Measurements from ENCODE around the gene LDB3. TPM values are rescaled to one million over a fixed set of nuclear protein-coding genes. Genes with fewer than 3 reads are reported as not detected.

LDB3 gene
- total RNA-seq, 1 experiment from 2014 or later, result 0.20 TPM

DNA sequence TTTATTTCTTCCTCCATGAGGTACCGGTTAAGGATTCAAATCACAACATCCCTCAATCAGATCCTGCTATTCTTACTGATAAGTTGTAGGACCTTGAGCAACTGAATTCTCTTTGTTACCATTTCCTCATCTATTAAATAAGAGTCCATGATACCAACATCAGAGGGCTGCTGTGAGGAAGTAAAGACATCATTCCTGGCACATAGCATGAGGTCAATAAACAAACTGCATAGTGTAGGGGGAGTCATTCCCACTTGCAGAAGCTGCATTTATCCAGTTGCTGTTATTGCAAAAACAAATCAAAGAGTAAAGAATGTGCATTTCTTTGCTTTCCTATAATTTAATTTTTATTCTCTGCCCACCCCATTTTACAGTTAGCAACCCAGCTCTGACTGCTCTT, 36.8 kb downstream of the LDB3 start (continued):
- TF ChIP-seq CTCF (IDR thresholded peaks at IDR 0.05 in 2 of 3, conservative IDR thresholded peaks at IDR 0.05 in 1 of 3; ENCODE audit: borderline replicate concordance in 1 of 3, insufficient read depth in 1 of 3, low read depth in 2 of 3, low read length in 2 of 3) (no peak), ZNF274 (IDR thresholded peaks at IDR 0.05; ENCODE audit: low read depth, low read length) (no peak), EZH2phosphoT487 (IDR thresholded peaks at IDR 0.05; ENCODE audit: borderline replicate concordance) (no peak)

- no TSS peak for BruUV-seq (replicated peaks)
- no peaks in the 10 kb centered on the region for H4K20me1 ChIP-seq (ENCODE audit: insufficient read depth)
- no peak for ATAC-seq
- no peaks in the 10 kb centered on the region for H3K9me3 ChIP-seq (ENCODE audit: control insufficient read depth in 1 of 2, insufficient read depth in 1 of 2, low read depth in 1 of 2, low read length in 2 of 2)
- no peaks in the 10 kb centered on the region for H3K36me3 ChIP-seq (ENCODE audit: control insufficient read depth in 1 of 2, insufficient read depth in 2 of 2, low read length in 2 of 2)
- H3K4me1 ChIP-seq (ENCODE audit: control insufficient read depth in 1 of 2, insufficient read depth in 2 of 2, low read length in 2 of 2), result peaks cover 2 to 8% of the 10 kb centered on the region in 2 experiments; a peak in 1 of 4 replicates
- intact Hi-C loops (cut with micrococcal nuclease), result no loop called here
- H2AFZ ChIP-seq (ENCODE audit: low read depth, low read length, poor library complexity, severe bottlenecking), result no peak overlapping the region
- H3K79me2 ChIP-seq (ENCODE audit: insufficient read depth, low read length), result no peaks in the 10 kb centered on the region
- no peak overlapping the region for H3K27ac ChIP-seq (ENCODE audit: low read depth, low read length)
- ChIA-PET CTCF (no interaction called here), POLR2A (no interaction called here), RAD21 (ENCODE audit: low non-redundant PET in 1 of 2, low total read pairs in 2 of 2, uncharacterized antibody in 2 of 2, unreplicated experiment in 2 of 2) (no interaction called here)
- no peaks in the 10 kb centered on the region for H3K27me3 ChIP-seq (ENCODE audit: insufficient read depth, low read length)
- no peak overlapping the region for H3K4me2 ChIP-seq (ENCODE audit: low read length)
- H3K4me3 ChIP-seq (replicated peaks in 1 of 2; ENCODE audit: low read depth in 1 of 2, low read length in 2 of 2), result no peak overlapping the region
- no peak for DNase-seq (ENCODE audit: low read depth, low spot score)
- no peaks in the 10 kb centered on the region for H3K9me2 ChIP-seq (ENCODE audit: insufficient read depth)
- no peak overlapping the region for H3K9ac ChIP-seq (ENCODE audit: low read length)
- TF ChIP-seq CTCF (IDR thresholded peaks at IDR 0.05 in 2 of 3, conservative IDR thresholded peaks at IDR 0.05 in 1 of 3; ENCODE audit: borderline replicate concordance in 1 of 3, insufficient read depth in 1 of 3, low read depth in 2 of 3, low read length in 2 of 3), result no peak
- TF ChIP-seq MAX (IDR thresholded peaks at IDR 0.05), result no peak
- TF ChIP-seq ZFX (IDR thresholded peaks at IDR 0.05), result no peak
- no peak for TF ChIP-seq POLR2A (IDR thresholded peaks at IDR 0.05; ENCODE audit: borderline replicate concordance, extremely low read depth, insufficient read depth, insufficient read length)
- TF ChIP-seq, protein P1, sequence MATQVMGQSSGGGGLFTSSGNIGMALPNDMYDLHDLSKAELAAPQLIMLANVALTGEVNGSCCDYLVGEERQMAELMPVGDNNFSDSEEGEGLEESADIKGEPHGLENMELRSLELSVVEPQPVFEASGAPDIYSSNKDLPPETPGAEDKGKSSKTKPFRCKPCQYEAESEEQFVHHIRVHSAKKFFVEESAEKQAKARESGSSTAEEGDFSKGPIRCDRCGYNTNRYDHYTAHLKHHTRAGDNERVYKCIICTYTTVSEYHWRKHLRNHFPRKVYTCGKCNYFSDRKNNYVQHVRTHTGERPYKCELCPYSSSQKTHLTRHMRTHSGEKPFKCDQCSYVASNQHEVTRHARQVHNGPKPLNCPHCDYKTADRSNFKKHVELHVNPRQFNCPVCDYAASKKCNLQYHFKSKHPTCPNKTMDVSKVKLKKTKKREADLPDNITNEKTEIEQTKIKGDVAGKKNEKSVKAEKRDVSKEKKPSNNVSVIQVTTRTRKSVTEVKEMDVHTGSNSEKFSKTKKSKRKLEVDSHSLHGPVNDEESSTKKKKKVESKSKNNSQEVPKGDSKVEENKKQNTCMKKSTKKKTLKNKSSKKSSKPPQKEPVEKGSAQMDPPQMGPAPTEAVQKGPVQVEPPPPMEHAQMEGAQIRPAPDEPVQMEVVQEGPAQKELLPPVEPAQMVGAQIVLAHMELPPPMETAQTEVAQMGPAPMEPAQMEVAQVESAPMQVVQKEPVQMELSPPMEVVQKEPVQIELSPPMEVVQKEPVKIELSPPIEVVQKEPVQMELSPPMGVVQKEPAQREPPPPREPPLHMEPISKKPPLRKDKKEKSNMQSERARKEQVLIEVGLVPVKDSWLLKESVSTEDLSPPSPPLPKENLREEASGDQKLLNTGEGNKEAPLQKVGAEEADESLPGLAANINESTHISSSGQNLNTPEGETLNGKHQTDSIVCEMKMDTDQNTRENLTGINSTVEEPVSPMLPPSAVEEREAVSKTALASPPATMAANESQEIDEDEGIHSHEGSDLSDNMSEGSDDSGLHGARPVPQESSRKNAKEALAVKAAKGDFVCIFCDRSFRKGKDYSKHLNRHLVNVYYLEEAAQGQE (IDR thresholded peaks at IDR 0.05; ENCODE audit: low read depth), result no peak
- no peak for TF ChIP-seq ELF1 (IDR thresholded peaks at IDR 0.05; ENCODE audit: borderline replicate concordance, low read depth)
- no peak for TF ChIP-seq FOSL1 (IDR thresholded peaks at IDR 0.05; ENCODE audit: low read depth)
- no peak for TF ChIP-seq SIN3A (IDR thresholded peaks at IDR 0.05; ENCODE audit: low read depth)
- TF ChIP-seq, protein P2, sequence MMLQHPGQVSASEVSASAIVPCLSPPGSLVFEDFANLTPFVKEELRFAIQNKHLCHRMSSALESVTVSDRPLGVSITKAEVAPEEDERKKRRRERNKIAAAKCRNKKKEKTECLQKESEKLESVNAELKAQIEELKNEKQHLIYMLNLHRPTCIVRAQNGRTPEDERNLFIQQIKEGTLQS (IDR thresholded peaks at IDR 0.05), result no peak
- no peak for TF ChIP-seq YY1 (IDR thresholded peaks at IDR 0.05; ENCODE audit: extremely low read depth, insufficient replicate concordance, low read depth, low read length)
- no peak for TF ChIP-seq TCF7L2 (IDR thresholded peaks at IDR 0.05; ENCODE audit: borderline replicate concordance, extremely low read depth, insufficient read depth, insufficient read length)
- TF ChIP-seq ZNF274 (IDR thresholded peaks at IDR 0.05; ENCODE audit: low read depth, low read length), result no peak
- TF ChIP-seq EGR1 (IDR thresholded peaks at IDR 0.05; ENCODE audit: low read depth), result no peak
Observed at GRCh38 chr10:86705905-86706304, 37.6 kb downstream of the LDB3 start.

Data from HCT116 (cell line).